Gastrocnemius medialis (tissue), 4 donors: ENCODE data around the gene CDH23.

ENCODE experiments used
- CTCF ChIP-seq, 5 experiments: fragments of 450-650 bp in 3 of 5; fragments of 200-600 bp in 2 of 5; sonication (generic) in 2 of 5; IDR thresholded peaks in 4 of 5; conservative IDR thresholded peaks in 1 of 5; 1 replicate in 4 of 5; 2 replicates in 1 of 5; pipeline ENCODE4 v1.5.1; 2016 to 2019; ENCODE audit warnings: antibody characterized with exemption in 5 of 5, mild to moderate bottlenecking in 3 of 5, moderate library complexity in 3 of 5
- POLR2A ChIP-seq, 2 donors: fragments of 450-650 bp; IDR thresholded peaks; one replicate each; pipeline ENCODE4 v1.6.1; 2017; ENCODE audit warnings: antibody characterized with exemption in 2 of 2, mild to moderate bottlenecking in 2 of 2, moderate library complexity in 2 of 2

GRCh38 chr10:71825217-71825616 is 428.5 kb downstream of the CDH23 start:
- no peak for TF ChIP-seq CTCF (IDR thresholded peaks at IDR 0.05 in 4 of 5, conservative IDR thresholded peaks at IDR 0.05 in 1 of 5)
- TF ChIP-seq POLR2A (IDR thresholded peaks at IDR 0.05) = no peak
